HCT116 (cell line): ENCODE measurements around the gene RXFP2.

ENCODE experiments used
- CBX3 ChIP-seq: IDR thresholded peaks from 2 replicates; pipeline ENCODE4 v1.6.1; 2012; ENCODE audit warnings: low read depth
- CTCF ChIP-seq, 3 experiments: fragments of 200-600 bp in 1 of 3; sonication (generic) in 1 of 3; IDR thresholded peaks in 2 of 3; conservative IDR thresholded peaks in 1 of 3; 2 replicates each; pipeline ENCODE4 v1.5.1; 2012 to 2017; ENCODE audit warnings: low read depth in 2 of 3, low read length in 2 of 3, antibody characterized with exemption in 1 of 3, borderline replicate concordance in 1 of 3, control low read depth in 1 of 3, mild to moderate bottlenecking in 1 of 3, mixed read lengths in 1 of 3, mixed run types in 1 of 3, moderate library complexity in 1 of 3; ENCODE audit not compliant: insufficient read depth in 1 of 3
- EZH2 ChIP-seq: fragments of 200-600 bp; sonication (generic); IDR thresholded peaks from 2 replicates; pipeline ENCODE4 v1.6.1; 2017; ENCODE audit warnings: antibody characterized with exemption, mixed run types
- FOSL1 ChIP-seq: IDR thresholded peaks from 2 replicates; pipeline ENCODE4 v1.6.1; 2012; ENCODE audit warnings: low read depth
- MAX ChIP-seq: IDR thresholded peaks from 2 replicates; pipeline ENCODE4 v1.6.1; 2012
- POLR2A ChIP-seq: IDR thresholded peaks from 2 replicates; pipeline ENCODE4 v1.7.0; 2011; ENCODE audit warnings: borderline replicate concordance; ENCODE audit not compliant: insufficient read depth, insufficient read length; ENCODE audit errors: extremely low read depth
- RAD21 ChIP-seq: IDR thresholded peaks from 2 replicates; pipeline ENCODE4 v1.6.1; 2012; ENCODE audit warnings: low read depth, mild to moderate bottlenecking
- TCF7L2 ChIP-seq: IDR thresholded peaks from 2 replicates; pipeline ENCODE4 v1.7.0; 2011; ENCODE audit warnings: borderline replicate concordance, inconsistent platforms; ENCODE audit not compliant: insufficient read depth, insufficient read length; ENCODE audit errors: extremely low read depth

- TF ChIP-seq CTCF (IDR thresholded peaks at IDR 0.05 in 2 of 3, conservative IDR thresholded peaks at IDR 0.05 in 1 of 3; ENCODE audit: borderline replicate concordance in 1 of 3, insufficient read depth in 1 of 3, low read depth in 2 of 3, low read length in 2 of 3) (no peak), POLR2A (no peak), EZH2 (no peak), MAX (no peak), TCF7L2 (no peak), RAD21 (no peak), CBX3 (no peak), FOSL1 (no peak)
Observed at GRCh38 chr13:31786011-31786410, 46.7 kb downstream of the RXFP2 start.
